ENCODE results near the gene IGFBP1.
A peak's percentile ranks its signal among the peaks of the same experiment; 100 is the strongest.

IGFBP1 gene

DNA sequence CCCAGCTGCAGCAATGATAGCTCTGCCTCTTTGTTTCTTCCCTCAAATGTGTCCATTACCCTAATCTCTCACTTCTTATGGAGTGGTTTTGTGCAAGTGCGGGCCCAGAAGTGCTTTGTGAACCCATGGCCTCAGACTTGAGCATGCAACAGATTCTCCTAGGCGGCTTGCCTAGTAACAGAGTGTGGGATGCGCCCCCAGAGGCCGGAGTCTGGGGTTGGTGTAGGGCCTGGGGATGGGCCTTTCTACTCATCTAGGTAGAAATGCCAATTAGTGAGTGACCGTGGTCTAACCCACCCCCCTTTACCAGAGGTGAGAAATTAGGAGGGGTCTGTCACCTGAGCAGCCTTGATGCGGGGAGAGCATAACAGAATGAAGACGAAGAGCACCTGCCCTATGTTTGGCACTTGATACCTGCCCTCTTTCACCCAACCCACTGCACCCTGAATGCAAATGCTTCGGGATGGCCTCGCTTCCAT, 7.0 kb upstream of the IGFBP1 start:
- DNase-seq (ENCODE audit: low read depth), result no peak

DNA sequence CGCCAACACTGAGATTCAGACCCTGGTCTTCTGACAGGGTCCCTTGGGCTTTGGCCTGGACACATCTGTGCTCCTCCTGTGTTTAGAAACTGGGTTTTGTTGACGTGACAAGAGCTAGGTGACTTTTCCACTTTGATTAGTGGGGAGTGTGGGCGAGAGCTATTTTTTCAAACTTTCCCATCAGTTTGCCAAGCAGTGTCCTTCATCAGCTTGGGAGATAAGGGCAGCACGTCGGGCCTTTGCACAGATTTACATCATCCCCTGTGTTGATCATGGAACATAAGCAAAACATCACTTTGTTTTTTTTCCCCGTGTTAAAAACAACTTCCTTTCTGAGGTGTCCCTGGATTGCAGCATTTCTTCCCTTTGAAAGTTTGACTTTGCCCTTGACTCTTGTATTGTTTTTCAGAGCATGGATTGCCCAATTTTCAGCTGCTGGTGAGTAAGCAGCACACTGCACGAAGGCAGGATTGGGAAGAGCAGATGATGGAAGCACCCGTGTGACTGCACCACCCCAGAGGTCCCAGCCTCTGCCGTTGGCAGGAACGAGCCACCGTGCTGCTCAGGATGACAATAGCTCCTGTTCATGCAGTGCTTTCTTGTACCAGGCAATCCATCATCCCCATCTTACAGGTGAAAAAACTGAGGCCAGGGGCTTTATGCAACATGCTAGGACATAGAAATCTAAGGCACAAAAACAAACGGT, 6.4 kb upstream of the IGFBP1 start:
- peak; percentile 84 for DNase-seq (ENCODE audit: low read depth)

DNA sequence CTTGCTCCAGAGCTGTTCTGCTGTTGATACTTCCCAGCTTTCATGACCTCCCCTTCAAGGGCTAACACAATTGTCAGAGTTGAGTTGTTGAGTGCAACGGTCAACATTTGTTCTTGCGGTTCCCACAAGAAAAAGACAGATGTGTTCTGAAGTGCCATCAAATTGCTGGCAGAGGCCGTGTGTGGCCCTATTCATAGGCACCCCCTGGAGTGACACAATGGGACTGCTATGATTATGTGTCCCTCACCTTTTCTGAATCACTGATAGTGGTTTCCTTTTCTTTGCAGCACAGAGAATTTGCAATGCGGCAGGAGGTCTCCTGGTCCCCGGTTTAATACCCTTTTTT, 5.8 kb upstream of the IGFBP1 start:
- DNase-seq (ENCODE audit: low read depth), result no peak

DNA sequence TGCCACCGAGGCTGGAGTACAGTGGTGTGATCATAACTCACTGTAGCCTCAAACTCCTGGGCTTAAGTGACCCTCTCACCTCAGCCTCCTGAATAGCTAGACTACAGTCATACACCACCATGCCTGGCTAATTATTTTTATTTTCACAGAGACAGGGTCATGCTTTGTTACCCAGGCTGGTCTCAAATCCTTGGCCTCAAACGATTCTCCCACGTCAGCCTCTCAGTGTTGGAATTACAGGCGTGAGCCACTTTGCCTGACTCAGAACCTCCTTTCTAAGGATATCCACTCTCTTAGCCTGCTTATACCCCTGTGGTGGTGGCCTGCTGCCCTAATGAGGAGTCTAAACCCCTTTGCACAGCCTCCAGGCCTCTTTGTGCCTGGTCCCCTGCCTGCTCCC, 4.2 kb upstream of the IGFBP1 start:
- no peak for DNase-seq (ENCODE audit: low read depth)

DNA sequence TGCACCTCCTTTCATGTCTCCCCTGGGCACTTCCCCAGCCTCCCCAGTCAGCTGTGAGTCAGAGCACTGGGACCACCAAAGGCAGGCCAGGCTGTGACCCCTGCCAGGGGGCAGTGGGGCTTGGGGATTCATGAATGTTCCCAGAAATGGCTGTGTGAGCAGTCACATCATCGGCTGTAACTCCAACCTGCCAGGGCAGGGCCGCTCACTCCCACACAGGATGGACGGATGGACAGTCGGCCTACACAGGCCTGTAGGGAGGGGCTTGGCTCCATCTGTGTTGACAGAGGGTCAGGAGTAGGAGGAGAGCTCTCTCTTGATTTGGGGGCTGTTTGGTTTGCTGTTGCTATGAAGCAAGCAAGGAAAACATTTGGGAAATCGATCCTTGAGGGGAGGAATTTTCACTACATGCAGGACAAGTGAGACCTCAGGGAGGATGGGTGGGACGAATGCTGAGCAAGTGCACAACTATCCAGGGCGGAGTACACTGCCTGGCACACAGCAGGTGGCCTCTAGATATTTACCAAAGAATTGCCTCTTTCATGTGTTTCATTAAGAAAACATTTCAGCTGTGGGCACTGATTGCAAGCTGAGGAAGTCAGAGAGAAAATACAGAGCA, 2.9 kb upstream of the IGFBP1 start:
- peak; percentile 30 for DNase-seq (ENCODE audit: low read depth)

DNA sequence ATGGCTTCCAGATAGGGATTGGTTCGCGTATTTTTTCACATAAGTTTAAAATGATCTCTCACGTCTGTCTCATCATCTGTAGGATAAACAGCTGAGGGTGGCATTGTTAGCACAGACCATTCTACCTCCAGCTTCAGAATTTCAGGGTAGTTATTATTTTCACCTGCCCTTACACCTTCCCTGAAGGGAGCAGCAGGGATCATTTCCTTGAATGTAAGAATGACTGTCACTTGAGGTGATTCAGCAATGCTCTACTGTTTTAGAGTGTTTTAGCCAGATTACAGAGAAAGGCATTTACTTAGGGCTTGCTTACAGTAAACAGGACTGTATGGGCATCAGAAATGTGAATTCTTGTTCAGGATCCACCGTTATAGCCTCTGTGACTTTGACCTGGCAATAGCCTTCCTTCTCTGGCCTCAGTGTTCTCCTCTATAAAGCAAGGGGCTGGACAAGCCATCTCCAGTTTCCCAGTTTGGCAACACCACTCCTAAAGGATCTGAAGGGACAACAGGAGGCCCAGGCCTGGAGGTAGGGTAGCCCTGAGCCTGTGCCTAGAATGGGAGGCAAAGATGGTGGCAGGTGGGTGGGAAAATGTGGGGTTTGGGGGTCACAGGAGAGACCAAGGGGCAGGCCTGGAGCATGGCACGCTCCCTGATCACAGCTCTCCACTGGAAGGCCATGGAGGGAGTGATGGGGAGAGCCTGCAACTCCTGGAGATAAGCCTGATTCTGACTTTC, 1.2 kb upstream of the IGFBP1 start:
- no peak for DNase-seq (ENCODE audit: low read depth)

DNA sequence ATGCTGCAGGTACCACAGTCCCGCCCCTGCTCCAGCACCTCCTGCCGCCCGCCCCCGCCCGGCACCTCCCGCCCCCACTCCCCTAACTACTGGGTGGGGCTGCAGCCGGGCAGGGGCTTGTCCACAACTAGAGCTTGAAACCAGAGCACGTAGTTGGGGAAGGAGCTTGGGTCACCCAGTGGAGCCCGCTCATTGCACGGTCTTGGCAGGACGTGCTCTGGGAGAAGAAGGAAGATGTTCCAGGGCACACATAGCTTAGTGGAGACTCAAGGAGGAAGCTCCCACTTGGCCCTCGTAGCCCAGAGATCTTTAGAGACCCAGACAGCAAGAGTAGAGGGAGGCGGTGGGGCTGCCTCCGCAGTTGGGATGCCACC, 692 bp downstream of the IGFBP1 start:
- DNase-seq (ENCODE audit: low read depth), result no peak

DNA sequence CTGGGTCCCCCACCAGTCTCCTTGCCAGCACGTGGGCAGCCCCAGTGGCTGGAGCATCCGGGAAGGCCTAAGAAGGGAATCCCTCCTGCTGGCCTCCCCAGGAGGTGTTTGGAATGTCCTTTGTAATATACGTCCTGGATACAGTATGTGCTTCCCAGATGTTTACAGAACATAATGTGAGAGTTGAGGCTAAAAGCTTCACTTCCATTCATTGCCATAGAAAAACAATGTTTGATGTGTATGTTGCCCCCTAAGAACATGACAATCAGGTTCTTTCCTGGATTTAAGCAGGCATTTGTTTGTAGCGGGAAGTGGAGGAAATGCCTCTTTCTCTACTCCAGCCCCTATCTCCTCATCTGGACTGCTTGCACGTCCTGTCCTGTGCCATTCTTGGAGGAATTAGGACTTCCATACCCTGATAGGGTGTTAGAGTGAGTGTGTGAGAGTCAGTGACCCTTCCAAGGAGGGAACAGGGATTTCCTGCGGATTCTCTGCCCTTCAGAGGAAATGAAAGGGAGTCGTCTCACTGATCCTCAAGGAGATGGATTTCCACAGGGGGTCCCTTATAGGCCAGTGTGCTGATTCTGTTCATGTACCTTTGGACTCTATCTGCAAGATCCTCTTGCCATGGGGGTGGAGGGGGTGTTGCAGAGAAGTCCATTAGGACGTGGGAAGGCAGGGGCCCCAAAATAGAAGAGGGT, 1.2 kb downstream of the IGFBP1 start:
- no peak for DNase-seq (ENCODE audit: low read depth)

DNA sequence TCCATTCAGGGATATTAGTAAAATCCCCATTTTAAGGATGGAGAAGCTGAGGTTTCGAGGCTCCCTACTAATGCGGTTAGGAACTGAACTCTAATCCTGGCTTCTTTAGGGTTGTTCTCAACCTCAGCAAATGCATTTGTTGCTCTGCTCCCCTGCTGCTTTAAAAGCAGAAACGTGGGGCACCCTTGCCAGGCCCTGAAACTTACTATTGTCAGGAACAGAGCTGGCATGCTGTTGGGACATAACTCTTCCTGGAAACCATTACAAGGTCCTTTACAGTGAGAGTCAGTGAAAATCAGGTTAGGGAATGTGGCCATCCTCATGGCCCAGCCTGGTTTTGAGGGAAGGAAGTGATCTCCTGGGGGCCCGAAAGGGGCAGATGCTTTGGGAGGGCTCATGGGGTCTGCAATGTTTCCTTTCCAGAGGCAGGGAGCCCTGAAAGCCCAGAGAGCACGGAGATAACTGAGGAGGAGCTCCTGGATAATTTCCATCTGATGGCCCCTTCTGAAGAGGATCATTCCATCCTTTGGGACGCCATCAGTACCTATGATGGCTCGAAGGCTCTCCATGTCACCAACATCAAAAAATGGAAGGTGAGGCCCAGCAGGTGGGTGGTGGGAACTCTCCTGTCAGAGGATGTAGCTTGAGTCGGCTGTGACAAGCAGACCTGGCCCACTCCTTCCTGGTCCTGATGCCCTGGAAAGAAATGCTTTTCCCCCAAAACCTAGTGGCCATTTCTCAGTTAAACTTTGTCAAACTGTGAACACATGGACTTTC, 2.0 kb downstream of the IGFBP1 start:
- no peak for DNase-seq (ENCODE audit: low read depth)

DNA sequence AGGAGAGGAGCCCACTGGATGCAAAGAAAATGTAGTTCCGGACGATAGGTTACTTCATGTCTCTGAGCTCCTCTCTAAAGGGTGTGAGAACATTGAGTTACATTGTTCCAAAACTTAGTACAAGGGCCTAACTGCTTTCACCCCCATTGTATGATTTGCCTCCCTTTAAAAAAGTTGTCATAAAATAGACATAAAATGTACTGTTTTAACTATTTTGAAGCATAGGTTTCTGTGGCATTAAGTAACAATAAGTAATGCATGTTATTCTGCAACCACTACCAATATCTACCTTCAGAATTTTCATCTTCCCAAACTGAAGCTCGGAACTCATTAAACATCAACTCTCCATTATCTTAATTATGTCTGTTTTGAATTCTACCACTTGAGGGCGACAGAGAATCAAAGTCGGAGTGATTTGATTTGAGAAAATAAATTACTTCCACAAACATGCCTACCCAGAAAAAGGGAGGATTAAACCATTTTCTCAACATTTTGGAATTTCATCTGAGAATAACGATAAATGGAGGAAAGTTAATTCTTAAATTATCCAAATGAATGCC, 2.7 kb downstream of the IGFBP1 start:
- DNase-seq (ENCODE audit: low read depth), result peak; percentile 37

DNA sequence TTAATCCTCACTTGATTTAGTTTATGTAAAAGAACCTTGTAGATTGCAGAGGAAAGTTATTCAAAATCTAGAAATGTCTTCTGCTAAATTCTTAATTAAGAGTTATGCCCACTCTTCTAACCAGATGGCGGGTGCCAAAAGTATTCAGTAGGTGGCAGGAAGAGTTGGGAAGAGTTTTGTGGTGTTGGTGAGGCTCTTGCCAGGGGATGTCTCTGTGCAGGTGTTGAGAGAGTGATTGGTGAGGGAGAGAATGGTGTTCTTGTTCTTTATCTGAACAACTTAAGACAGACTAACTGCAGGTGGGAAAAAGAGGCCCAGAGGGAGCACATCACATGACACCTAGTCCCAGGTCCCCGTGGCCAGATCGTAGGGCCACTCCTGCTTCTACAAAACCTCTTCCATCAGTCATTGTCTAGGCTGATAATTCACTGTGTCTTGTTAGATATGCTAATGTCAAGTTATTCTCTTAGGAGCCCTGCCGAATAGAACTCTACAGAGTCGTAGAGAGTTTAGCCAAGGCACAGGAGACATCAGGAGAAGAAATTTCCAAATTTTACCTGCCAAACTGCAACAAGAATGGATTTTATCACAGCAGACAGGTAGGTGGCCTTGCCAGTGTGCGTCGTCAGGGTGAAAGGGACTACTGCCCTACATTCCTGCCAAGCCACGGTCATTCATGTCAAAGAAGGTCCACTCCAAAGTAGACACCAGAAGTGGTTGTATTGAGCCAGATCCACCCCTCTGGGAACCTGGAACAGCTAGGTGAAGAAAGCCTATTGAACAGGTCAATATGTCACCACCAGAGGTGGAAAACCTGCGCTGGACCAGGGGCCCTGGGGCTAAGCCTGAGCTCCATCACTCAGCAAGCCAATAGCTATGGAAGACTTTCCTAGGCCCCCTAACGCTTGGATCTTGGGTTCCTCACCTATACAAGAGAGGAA, 3.4 kb downstream of the IGFBP1 start:
- DNase-seq (ENCODE audit: low read depth), result no peak

DNA sequence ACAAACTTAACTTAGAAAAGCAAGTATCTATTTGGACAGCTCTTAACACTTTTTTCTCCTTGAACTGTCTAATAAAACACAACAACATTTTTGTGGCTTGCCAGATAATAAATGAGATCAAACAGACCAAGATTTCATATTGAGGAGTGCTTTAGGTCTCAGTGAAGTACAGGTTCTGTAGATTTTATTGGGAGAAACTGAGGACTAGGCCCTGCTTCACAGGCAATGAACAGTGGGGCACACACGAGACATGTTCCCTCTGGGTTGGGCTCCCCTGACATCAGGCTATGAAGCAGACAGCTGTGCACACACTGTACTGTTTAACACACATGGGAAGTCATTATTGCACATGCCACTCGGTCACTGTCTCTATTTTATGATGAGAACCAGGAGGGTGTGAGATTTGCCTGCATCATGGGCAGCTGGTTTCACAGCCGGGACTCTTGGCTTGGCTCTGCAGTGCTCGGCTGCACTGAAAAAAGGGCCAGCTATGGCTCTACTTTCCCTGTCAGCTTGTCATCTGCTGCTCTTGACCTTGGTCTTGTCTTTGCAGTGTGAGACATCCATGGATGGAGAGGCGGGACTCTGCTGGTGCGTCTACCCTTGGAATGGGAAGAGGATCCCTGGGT, 4.2 kb downstream of the IGFBP1 start:
- no peak for DNase-seq (ENCODE audit: low read depth)

DNA sequence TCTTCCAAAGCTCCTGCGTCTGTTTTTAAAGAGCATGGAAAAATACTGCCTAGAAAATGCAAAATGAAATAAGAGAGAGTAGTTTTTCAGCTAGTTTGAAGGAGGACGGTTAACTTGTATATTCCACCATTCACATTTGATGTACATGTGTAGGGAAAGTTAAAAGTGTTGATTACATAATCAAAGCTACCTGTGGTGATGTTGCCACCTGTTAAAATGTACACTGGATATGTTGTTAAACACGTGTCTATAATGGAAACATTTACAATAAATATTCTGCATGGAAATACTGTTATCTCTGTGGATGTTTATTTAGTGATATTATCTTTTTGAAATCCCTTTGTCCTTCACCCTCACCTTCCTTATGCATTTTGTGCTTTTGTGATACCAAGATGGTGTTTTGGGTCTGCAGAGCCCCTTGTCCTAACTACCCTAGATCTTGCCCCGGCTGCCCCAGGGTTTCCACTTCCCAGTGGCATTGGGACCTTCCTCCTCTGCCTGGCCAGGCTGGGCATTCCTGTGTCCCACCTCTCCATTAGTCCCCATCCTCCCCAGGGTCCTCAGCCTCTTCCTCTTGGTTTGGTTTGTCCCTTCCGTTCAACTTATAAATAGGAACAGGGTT, 5.2 kb downstream of the IGFBP1 start:
- no peak for DNase-seq (ENCODE audit: low read depth)

DNA sequence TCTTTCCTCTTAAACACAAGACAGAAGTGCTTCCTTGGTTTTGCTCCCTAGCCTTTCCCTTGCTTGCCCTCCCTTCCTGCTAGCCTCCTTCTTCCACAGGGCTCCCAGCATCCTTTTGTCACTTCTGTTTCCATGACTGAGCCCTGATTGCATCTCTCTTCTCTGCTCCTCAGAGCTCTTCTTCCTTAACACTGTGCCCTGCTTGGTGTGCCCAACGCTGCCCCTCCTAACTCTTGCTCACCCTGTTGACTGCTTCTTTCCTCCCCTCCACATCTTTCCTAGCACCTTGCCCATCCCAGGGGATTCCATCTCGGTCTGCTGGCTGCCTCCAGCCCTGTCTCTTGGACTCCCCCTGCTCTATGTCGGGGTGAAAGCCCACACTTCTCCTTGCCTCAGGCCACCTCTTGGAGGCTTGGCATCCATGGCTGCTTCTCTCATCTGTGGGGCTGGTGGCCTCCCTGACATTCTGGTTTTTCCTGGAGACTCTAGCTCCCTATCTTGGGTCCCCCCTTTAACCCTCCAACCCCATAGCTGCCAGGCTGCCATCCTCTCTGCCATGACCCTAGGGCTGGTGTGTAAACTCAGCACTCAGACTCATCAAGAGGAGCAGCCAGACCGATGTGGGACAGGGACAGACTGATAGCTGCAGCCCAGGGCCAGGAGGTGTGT, 5.8 kb downstream of the IGFBP1 start:
- no peak for DNase-seq (ENCODE audit: low read depth)

DNA sequence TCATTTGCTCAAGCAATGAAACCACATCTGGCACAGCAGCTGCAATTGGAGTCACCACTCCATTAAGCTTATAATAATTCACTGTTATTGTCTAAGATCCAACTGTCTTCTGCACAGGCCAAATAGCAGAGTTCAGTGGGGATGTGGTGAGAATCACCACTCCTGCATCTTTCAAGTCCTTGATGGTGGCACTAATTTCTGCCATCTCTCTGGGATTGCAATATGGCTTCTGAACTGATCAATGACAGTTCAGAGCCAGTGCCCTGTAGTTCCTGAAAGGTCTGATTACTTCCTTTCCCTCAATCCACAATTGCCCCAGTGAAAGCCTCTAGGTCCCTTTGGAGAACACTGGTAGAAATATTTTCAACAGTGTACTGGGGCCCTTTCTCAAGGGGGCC, 6.4 kb downstream of the IGFBP1 start:
- no peak for DNase-seq (ENCODE audit: low read depth)

DNA sequence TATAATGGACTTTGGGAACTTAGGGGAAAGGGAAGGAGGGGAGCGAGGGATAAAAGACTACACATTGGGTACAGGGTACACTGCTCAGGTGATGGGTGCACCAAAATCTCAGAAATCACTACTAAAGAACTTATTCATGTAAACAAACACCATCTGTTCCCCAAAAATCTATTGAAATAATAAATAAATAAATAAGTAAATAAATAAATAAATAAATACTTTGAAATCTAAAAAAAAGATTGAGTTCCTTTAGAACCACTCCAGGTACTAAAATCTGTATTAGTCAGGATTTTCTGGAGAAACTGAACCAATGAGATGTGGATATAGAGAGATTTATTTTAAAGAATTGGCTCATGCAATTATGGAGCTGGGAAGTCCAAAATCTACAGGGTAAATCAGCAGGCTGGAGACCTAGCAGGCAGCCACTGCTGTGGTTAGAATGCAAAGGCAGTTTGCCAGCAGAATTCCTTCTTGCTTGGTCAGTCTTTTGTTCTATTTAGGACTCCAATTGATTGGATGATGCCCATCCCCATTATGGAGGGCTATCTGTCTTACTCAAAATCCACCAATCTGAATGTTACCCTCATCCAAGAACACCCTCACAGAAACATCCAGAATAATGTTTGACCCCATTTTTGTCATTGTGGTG, 8.9 kb downstream of the IGFBP1 start:
- DNase-seq (ENCODE audit: low read depth), result peak; percentile 65

DNA sequence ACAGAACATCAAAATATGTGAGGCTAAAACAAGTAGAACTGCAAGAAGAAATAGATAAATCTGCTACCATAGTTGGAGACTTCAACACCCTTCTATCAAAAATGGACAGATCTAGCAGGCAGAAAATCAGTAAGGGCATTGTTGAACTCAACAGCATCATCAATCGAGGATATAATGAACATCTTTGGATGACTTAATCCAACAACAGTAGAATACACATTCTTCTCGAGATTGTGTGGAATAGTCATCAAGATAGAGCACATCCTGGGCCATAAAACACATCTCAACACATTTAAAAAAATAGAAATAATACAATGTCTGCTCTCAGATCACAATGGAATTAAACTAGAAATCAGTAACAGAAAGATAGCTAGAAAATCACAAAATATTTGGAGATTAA, 9.9 kb downstream of the IGFBP1 start:
- no peak for DNase-seq (ENCODE audit: low read depth)

DNA sequence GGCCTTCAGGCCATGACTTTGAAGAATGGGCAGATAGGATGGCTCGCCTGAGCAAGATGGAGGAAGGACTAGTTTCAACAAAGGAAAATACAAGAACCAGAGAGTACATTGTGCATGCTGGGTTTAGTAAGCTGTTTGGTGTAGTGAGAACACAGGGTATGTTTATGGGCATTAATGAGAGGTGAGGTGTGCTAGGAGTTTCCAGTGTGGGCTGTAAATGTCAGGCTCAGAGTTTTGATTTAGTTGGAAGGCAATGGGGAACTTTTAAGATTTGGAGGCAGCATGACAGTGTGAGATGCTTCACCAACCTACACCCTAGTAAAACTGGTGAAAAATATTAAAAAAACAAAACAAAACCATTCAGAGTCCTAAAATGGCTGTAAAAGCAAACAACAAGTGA, 13.3 kb downstream of the IGFBP1 start:
- no peak for DNase-seq (ENCODE audit: low read depth)

DNA sequence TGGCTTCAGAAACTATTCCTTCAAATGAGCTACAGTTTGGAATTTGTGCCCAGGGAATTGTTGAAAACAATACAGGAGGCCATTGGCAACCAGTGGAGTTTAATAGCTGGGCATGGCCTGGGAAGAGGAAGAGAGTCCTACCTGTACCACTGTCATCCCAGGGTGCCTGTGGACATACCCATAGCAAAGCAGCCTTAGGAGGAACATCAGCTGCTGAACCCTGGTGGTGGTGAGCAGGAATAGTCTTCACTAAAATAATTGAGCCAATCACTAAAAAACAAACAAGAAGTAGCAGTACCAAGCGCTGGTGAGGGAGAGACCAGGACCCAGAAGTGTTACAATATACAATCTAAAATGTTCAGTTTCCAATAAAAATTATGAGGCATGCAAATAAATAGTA, 14.5 kb downstream of the IGFBP1 start:
- no peak for DNase-seq (ENCODE audit: low read depth)
